ENCODE measurements around the gene LRRC17.
"Not testable (repeated sequence)": the region's sequence is repeated elsewhere in the genome, so short reads cannot be mapped to it uniquely, and the experiment has no call there.

The LRRC17 gene

GRCh38 chr7:102897211-102897631 is 15.6 kb upstream of the LRRC17 start:
- no peak overlapping the region for H3K4me3 ChIP-seq (ENCODE audit: low read depth, low read length)
- DNase-seq (ENCODE audit: low read depth), result no peak
- no peak for TF ChIP-seq CTCF (IDR thresholded peaks at IDR 0.05; ENCODE audit: insufficient read depth, low read depth, low read length, missing control alignments)

GRCh38 chr7:102897856-102898531 is 14.8 kb upstream of the LRRC17 start:
- H3K4me3 ChIP-seq (ENCODE audit: low read depth, low read length), result no peak overlapping the region
- TF ChIP-seq CTCF (IDR thresholded peaks at IDR 0.05; ENCODE audit: insufficient read depth, low read depth, low read length, missing control alignments), result no peak
- no peak for DNase-seq (ENCODE audit: low read depth)

GRCh38 chr7:102898532-102898859 is 14.3 kb upstream of the LRRC17 start:
- no peak for TF ChIP-seq CTCF (IDR thresholded peaks at IDR 0.05; ENCODE audit: insufficient read depth, low read depth, low read length, missing control alignments)
- DNase-seq (ENCODE audit: low read depth), result no peak
- H3K4me3 ChIP-seq (ENCODE audit: low read depth, low read length), result no peak overlapping the region

- H3K4me3 ChIP-seq (ENCODE audit: low read depth, low read length); DNase-seq (ENCODE audit: low read depth): not testable (repeated sequence)
These were observed 10.7 kb upstream of the LRRC17 start for GRCh38 chr7:102902052-102902451.

- DNase-seq (ENCODE audit: low read depth); H3K4me3 ChIP-seq (ENCODE audit: low read depth, low read length): not testable (repeated sequence)
These were observed 9.2 kb upstream of the LRRC17 start for GRCh38 chr7:102903576-102903975.

- DNase-seq (ENCODE audit: low read depth), result no peak
- H3K4me3 ChIP-seq (ENCODE audit: low read depth, low read length), result no peak overlapping the region
- no peak for TF ChIP-seq CTCF (IDR thresholded peaks at IDR 0.05; ENCODE audit: insufficient read depth, low read depth, low read length, missing control alignments)
These were observed 4.1 kb upstream of the LRRC17 start for GRCh38 chr7:102908676-102909075.

- TF ChIP-seq CTCF (IDR thresholded peaks at IDR 0.05; ENCODE audit: insufficient read depth, low read depth, low read length, missing control alignments), result no peak
- DNase-seq (ENCODE audit: low read depth), result no peak
- H3K4me3 ChIP-seq (ENCODE audit: low read depth, low read length), result no peak overlapping the region
These were observed 1.0 kb downstream of the LRRC17 start for GRCh38 chr7:102913826-102914225.

- H3K4me3 ChIP-seq (ENCODE audit: low read depth, low read length), result no peak overlapping the region
- no peak for DNase-seq (ENCODE audit: low read depth)
- TF ChIP-seq CTCF (IDR thresholded peaks at IDR 0.05; ENCODE audit: insufficient read depth, low read depth, low read length, missing control alignments), result no peak
These were observed 1.8 kb downstream of the LRRC17 start for GRCh38 chr7:102914585-102914984.
